Neuron (in vitro differentiated cells): ENCODE measurements around the gene CAV1.

ENCODE experiments used
- H2AFZ ChIP-seq: one replicate; pipeline ENCODE4 v1.6.1; 2013; ENCODE audit warnings: low read depth, mild to moderate bottlenecking, inconsistent platforms, low read length, moderate library complexity
- H3K27me3 ChIP-seq: one replicate; pipeline ENCODE4 v1.6.1; 2013; ENCODE audit warnings: low read length; ENCODE audit not compliant: insufficient read depth
- H3K36me3 ChIP-seq: one replicate; pipeline ENCODE4 v1.6.1; 2013; ENCODE audit warnings: low read length; ENCODE audit not compliant: insufficient read depth
- H3K4me1 ChIP-seq: one replicate; pipeline ENCODE4 v1.6.1; 2013; ENCODE audit warnings: low read length; ENCODE audit not compliant: insufficient read depth
- H3K4me3 ChIP-seq: 2 replicates; pipeline ENCODE4 v1.5.1; 2013; ENCODE audit warnings: mild to moderate bottlenecking, low read length, moderate library complexity
- H3K9me3 ChIP-seq: one replicate; pipeline ENCODE4 v1.6.1; 2013; ENCODE audit warnings: low read length

Gene CAV1

DNA sequence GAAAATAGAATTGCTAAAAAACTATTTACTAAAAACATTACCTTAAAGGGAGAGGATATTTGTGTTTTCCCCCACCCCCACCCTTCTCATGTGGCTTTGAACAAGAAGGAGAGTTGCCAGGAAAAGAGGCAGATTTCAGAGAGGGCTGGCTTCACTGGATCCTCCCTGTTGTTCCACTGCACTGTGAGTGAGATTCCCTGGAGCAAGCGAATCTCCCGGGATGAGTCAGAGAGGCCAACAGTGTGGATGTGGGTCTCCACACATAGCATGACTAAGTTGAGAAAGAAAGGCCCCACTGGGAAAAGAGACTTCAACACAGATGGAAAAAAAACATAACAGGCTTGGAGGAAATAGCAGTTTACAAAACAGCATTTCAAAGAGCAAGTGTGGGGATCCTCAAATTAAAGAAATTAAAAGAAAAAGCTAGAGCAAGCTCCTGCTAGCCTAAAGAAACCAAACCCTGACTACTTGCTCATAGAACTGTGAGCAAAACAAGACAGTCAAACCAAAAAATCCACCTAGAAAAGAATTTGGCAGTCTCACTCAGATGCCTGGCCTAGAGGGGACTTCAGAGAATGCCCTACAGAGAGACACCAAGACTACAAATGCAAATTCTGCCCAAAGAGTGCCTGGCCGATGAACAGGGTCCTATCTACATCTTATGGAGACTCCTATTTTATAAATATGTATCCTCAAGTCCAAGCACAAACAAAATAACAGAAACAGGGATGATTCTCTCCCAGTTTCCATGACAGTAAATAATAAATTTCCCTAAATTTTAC, 3.4 kb downstream of the CAV1 start:
- Histone ChIP-seq H2AFZ (no peak overlapping the region), H3K9me3 (no peaks in the 10 kb centered on the region), H3K36me3 (no peaks in the 10 kb centered on the region), H3K27me3 (peaks cover 16% of the 10 kb centered on the region), H3K4me1 (peaks cover 21% of the 10 kb centered on the region), H3K4me3 (no peak overlapping the region)

DNA sequence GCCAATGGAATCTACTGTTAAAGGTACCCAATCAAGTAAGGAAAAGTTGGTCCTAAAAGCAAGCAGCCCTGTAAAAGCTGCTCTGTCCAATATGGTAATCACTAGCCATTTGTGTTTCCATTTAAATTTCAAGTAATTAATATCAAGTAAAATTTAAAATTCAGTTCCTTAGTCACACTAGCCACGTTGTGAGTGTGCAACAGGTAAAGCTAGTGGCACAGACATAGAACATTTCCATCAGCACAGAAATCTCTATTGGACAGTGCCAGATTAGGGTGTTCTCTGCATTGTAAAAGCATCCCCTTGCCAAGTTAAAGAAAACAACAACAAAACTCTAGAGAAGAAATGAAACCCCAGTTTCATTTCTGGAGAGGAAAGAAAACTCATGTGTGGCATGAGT, 4.4 kb downstream of the CAV1 start:
- Histone ChIP-seq H3K4me3 (no peak overlapping the region), H3K27me3 (peaks cover 14% of the 10 kb centered on the region), H3K9me3 (no peaks in the 10 kb centered on the region), H2AFZ (no peak overlapping the region), H3K36me3 (no peaks in the 10 kb centered on the region), H3K4me1 (peaks cover 18% of the 10 kb centered on the region)

DNA sequence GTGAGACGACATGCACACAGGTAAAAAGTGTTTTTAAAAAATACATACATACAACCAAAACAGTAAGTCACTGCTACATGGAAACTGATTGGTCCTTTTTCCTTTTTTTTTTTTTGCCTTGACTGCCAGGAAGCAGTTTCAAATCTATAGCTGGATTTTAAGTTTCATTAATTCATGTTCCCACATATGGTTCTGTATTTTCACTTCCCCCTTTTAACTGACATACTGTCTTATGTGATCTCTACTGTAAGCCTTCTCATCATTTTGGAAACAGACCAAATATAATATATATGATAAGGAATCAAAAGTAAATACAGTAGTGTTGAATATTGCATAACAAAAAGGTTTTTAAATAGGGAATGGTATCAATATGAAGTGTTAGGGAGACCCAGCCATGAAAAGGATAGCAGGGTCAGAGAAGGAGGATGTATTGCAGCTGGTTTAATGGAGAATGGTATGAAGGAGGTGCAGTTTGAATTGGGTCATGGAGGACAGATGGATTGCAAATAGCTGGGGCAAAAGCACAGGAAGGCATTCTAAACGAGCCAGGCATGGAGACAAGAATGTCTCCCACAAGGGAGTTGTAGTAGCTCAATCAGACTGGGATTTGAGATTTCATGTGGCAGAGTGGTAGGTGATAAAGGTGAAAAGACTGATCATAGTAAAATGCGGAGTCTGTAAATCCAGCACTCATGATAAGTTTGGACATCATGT, 5.4 kb downstream of the CAV1 start:
- Histone ChIP-seq H3K36me3 (no peaks in the 10 kb centered on the region), H3K9me3 (no peaks in the 10 kb centered on the region), H3K4me3 (no peak overlapping the region), H3K4me1 (peaks cover 10% of the 10 kb centered on the region), H2AFZ (no peak overlapping the region), H3K27me3 (peaks cover 9% of the 10 kb centered on the region)

DNA sequence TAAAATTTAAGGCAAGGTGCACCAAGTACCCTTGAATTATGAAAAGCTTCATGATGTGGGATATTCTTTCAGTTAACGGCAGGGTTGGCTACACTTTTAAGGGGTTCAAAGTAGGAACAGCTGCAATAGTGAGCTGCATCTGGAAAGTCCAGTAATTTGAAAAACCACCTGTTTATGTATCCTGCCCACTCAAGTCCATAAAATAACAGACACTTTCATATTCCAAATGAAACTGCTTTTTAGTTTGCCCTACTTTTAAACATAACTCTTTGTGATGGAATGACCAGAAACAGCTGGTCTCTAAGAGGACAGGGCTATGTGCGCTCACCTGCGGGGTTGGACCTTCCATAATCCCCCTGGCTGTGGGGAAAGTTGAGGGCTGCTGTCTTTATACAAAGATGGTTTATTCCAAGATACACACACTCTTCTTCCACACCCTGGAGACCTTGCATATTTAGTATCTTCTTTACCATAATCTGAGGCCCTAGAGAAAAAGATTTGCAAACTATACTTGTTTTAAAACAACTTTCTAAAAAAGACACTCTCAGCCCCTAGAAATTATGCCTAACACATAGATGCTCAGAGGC, 7.4 kb downstream of the CAV1 start:
- H3K4me1 ChIP-seq: no peaks in the 10 kb centered on the region
- H2AFZ ChIP-seq: no peak overlapping the region
- no peak overlapping the region for H3K4me3 ChIP-seq
- no peaks in the 10 kb centered on the region for H3K36me3 ChIP-seq
- H3K9me3 ChIP-seq: no peaks in the 10 kb centered on the region
- no peaks in the 10 kb centered on the region for H3K27me3 ChIP-seq

DNA sequence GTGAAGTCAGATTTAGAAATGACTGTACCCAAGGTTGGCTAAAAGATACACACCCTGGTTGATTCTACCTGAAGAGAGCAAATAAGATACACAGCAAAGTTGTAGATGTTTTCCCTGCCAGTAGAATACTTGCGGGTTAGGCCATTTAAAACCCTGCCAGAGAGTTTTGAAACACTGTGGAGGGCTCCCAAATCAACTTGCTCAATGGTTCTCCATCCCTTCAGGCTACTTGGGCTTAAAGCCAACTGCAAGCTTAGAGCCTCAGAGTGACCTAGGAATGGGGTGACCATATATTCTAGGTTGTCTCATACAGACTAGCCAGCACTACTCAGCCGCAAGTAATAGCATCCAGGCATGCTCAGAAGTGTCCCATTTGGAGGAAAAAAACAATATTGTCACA, 10.0 kb downstream of the CAV1 start:
- Histone ChIP-seq H3K9me3 (peaks cover 2% of the 10 kb centered on the region), H3K27me3 (no peaks in the 10 kb centered on the region), H3K4me3 (no peak overlapping the region), H3K36me3 (no peaks in the 10 kb centered on the region), H3K4me1 (no peaks in the 10 kb centered on the region), H2AFZ (no peak overlapping the region)

DNA sequence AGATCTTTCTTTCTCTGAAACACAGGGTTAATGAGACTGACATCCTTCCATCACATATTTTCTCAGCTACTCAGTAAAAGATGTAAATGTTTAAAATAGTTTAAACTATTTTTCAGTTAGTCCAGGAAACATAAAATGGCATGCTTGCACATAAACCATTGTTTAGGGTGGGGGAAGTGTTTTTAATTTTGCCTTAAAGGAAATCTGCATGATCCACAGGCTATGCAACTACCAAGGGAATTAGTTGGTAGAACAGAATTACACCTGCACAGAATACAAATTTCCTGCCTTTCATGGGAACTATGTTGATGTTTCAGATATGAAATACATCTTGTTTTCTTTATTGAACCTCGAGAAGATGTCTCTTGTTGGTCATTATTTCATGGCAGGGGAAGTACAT, 10.6 kb downstream of the CAV1 start:
- Histone ChIP-seq H3K36me3 (no peaks in the 10 kb centered on the region), H2AFZ (no peak overlapping the region), H3K27me3 (no peaks in the 10 kb centered on the region), H3K4me1 (no peaks in the 10 kb centered on the region), H3K4me3 (no peak overlapping the region), H3K9me3 (peaks cover 2% of the 10 kb centered on the region)

DNA sequence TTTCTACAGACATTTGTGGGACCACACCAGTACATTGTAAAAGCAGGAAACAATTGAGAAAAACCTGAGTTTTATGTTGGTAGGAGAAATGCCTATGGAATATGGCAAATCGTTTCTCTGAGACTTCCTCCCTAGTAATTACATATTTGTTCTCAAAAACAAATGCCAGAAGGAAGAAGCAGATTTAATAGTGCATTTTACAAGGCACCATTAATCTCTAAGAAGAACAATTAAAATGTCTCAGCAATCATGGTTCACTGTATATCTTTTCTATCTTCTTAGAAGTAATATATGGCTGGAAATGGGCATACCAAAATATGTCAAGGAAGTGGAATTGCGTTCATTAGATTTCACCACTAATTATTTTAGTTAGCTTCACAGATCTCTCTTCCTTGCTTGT, 13.3 kb downstream of the CAV1 start:
- no peak overlapping the region for H2AFZ ChIP-seq
- H3K9me3 ChIP-seq: peaks cover 2% of the 10 kb centered on the region
- no peak overlapping the region for H3K4me3 ChIP-seq
- H3K27me3 ChIP-seq: no peaks in the 10 kb centered on the region
- peaks cover 6% of the 10 kb centered on the region for H3K4me1 ChIP-seq
- H3K36me3 ChIP-seq: no peaks in the 10 kb centered on the region

DNA sequence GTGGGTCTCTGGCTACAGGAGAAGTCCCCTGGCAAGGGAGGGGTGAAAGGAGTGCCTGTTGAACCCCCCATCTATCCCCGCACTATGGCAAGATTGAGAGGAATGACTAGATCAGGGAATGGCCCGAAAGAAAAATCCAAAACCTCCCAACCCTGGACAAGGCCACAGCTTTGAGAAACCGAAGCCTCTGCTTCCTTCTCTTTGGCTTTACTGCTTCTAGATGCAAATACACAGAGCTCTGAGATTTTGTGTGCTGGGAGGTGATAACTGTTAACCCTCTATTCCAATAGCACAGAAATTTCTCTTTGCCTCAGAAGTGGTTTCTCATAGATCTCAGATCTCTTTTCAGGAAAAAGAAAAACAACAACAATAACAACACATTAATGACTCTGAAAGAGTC, 15.0 kb downstream of the CAV1 start:
- peaks cover 2% of the 10 kb centered on the region for H3K9me3 ChIP-seq
- no peaks in the 10 kb centered on the region for H3K36me3 ChIP-seq
- no peaks in the 10 kb centered on the region for H3K27me3 ChIP-seq
- H3K4me1 ChIP-seq: peaks cover 6% of the 10 kb centered on the region
- no peak overlapping the region for H2AFZ ChIP-seq
- H3K4me3 ChIP-seq: no peak overlapping the region

DNA sequence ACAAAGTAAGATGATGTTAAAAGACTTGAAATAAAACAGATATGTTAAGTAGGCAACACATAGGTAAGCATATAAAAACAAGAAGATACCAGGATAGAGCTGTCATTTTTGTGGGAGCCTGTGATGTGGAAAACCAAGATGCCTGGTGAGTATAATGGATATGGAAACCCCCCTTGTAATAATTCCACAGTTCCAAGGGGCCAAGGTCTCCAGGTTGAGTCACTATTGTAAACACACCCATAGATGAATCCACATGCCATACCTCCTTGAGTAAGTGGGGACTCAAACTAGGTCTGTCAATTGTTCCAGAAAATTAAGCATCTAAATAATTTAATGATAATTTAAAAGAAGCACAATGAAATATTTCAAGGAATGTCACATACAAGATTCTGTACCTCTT, 15.9 kb downstream of the CAV1 start:
- Histone ChIP-seq H3K4me1 (peaks cover 6% of the 10 kb centered on the region), H2AFZ (no peak overlapping the region), H3K4me3 (no peak overlapping the region), H3K36me3 (no peaks in the 10 kb centered on the region), H3K9me3 (peaks cover 2% of the 10 kb centered on the region), H3K27me3 (no peaks in the 10 kb centered on the region)

DNA sequence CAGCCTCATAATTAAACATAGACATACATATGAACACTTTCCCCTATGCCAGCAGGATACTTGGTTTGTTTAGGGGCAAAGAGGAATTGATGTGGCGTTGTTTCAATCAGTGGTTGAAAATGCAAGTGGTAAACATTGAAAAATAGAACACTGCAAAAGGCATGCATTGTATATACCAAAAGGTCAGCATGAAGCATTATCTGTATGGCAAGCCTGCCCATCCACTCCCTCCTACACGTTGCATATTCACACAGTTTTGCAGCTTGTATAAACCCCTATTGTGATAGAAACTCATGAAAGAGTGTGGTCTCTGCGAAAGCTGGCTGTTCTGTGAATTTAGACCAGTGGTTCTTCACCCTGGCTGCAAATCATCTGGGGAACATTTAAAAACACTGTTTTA, 17.1 kb downstream of the CAV1 start:
- peaks cover 2% of the 10 kb centered on the region for H3K9me3 ChIP-seq
- H3K4me3 ChIP-seq: no peak overlapping the region
- peaks cover 6% of the 10 kb centered on the region for H3K4me1 ChIP-seq
- no peaks in the 10 kb centered on the region for H3K27me3 ChIP-seq
- H2AFZ ChIP-seq: no peak overlapping the region
- no peaks in the 10 kb centered on the region for H3K36me3 ChIP-seq

DNA sequence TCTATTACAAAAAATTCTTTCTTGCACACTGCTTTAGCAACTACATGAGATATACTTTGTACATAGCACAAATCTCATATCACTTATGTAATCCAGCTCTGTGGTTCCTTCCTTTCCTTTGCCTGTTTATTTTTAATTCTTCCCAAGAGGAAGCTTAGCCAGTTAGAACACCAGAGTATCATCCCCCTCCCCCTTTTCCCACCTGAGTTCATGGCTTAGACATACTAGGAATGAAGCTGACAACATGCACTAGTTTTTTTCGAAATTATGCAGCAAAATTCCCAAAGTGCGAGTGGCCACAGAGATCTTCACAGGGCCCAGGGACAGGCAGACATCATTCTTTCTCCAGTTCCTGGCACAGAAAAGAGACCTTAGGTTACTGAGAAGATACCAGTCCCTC, 17.8 kb downstream of the CAV1 start:
- Histone ChIP-seq H2AFZ (no peak overlapping the region), H3K27me3 (no peaks in the 10 kb centered on the region), H3K4me1 (peaks cover 6% of the 10 kb centered on the region), H3K36me3 (no peaks in the 10 kb centered on the region), H3K9me3 (peaks cover 2% of the 10 kb centered on the region), H3K4me3 (no peak overlapping the region)

DNA sequence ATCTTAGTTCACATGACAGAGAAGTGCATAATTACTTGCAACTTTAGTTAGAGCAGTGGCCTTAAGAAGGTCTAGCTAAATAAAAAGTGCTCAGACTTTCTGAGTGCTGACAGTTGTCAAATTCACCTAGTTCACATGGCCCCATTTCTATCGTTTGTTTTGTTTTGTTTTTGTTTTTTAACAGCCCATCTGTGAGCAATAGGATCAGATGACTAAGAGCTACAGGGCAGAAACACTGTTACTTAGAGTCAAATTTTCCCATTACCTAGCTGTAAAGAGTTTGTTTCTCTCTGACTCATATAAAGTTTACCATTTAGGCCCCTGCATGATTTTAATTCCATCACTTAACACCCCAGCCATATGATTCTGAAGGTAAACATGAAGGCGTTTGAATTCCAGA, 18.8 kb downstream of the CAV1 start:
- Histone ChIP-seq H3K4me3 (no peak overlapping the region), H3K9me3 (peaks cover 2% of the 10 kb centered on the region), H3K4me1 (peaks cover 6% of the 10 kb centered on the region), H2AFZ (no peak overlapping the region), H3K27me3 (no peaks in the 10 kb centered on the region), H3K36me3 (no peaks in the 10 kb centered on the region)

DNA sequence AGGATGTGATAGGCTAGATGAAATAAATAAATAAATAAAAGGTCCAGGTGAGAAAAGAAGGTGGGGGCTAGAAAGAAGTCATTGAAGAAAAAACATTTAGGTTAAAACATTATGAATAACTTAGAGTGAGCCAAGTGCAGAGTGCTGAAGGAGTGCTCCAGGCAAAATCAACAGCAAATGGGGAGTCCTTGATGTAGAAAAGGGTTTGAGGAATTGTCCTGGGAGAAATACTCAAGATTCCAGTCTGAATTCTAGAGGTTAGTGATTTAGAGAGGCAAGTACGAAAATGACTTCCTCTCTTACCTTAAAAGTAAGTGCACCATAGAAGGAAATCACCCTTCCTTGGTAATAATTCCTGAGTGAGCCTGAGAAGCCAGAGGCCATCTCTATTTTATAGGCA, 19.7 kb downstream of the CAV1 start:
- no peaks in the 10 kb centered on the region for H3K27me3 ChIP-seq
- H2AFZ ChIP-seq: no peak overlapping the region
- H3K4me1 ChIP-seq: peaks cover 6% of the 10 kb centered on the region
- H3K36me3 ChIP-seq: no peaks in the 10 kb centered on the region
- H3K9me3 ChIP-seq: no peaks in the 10 kb centered on the region
- no peak overlapping the region for H3K4me3 ChIP-seq
